PC-3 (cell line): Measurements from ENCODE around the gene HSPA6. TPM values are rescaled to one million over a fixed set of nuclear protein-coding genes. Genes with fewer than 3 reads are reported as not detected.
A peak's percentile ranks its signal among the peaks of the same experiment; 100 is the strongest.

ENCODE experiments used
- ATAC-seq: fragments of 200-7000 bp; cut with Tn5 transposase; 2 replicates; pipeline ENCODE4 v1.9.1; 2020; ENCODE audit warnings: mild to moderate bottlenecking, moderate library complexity
- BruUV-seq: library from RNA; stranded (reverse); fragments of 400-500 nt; replicated peaks from 2 replicates; lab custom pipeline; 2021; lab: Mats Ljungman, UMichigan
- CTCF ChIA-PET: fragments of 300-600 bp; sonication (Branson Sonifier 250); formaldehyde crosslinking; loops from one replicate; lab custom pipeline; 2022; ENCODE audit warnings: antibody characterized with exemption; lab: Charles Lee
- POLR2A ChIA-PET: fragments of 300-600 bp; sonication (Branson Sonifier 250); formaldehyde crosslinking; loops from one replicate; lab custom pipeline; 2022; ENCODE audit warnings: antibody characterized with exemption; ENCODE audit not compliant: unreplicated experiment; lab: Charles Lee
- DNase-seq: peaks from one replicate; pipeline ENCODE4 v3.0.0-alpha.2; 2015
- H2AFZ ChIP-seq: fragments of 300-600 bp; sonication (generic); 2 replicates; pipeline ENCODE4 v1.6.0; 2016; ENCODE audit warnings: antibody characterized with exemption, low read length
- H3F3A ChIP-seq: fragments of 300-600 bp; sonication (generic); one replicate; pipeline ENCODE4 v1.6.0; 2017; ENCODE audit warnings: antibody characterized with exemption, low read length, control low read depth, mild to moderate bottlenecking; ENCODE audit not compliant: unreplicated experiment
- H3K27ac ChIP-seq: fragments of 300-600 bp; sonication (generic); 2 replicates; pipeline ENCODE4 v1.5.1; 2016; ENCODE audit warnings: mild to moderate bottlenecking, low read length
- H3K27me3 ChIP-seq: fragments of 300-600 bp; sonication (generic); 2 replicates; pipeline ENCODE4 v1.6.1; 2016; ENCODE audit warnings: low read length, mixed read lengths
- H3K36me3 ChIP-seq: fragments of 300-600 bp; sonication (generic); 2 replicates; pipeline ENCODE4 v1.6.1; 2016; ENCODE audit warnings: low read depth, mixed run types, low read length, mixed read lengths
- H3K4me1 ChIP-seq: fragments of 300-600 bp; sonication (generic); 2 replicates; pipeline ENCODE4 v1.5.1; 2016; ENCODE audit warnings: low read length; ENCODE audit not compliant: insufficient read depth
- H3K4me2 ChIP-seq: fragments of 300-600 bp; sonication (generic); 2 replicates; pipeline ENCODE4 v1.6.0; 2016; ENCODE audit warnings: low read length
- H3K4me3 ChIP-seq: fragments of 300-600 bp; sonication (generic); 2 replicates; pipeline ENCODE4 v1.5.1; 2016; ENCODE audit warnings: mild to moderate bottlenecking, low read length, mixed read lengths
- H3K79me2 ChIP-seq: fragments of 300-600 bp; sonication (generic); 2 replicates; pipeline ENCODE4 v1.6.1; 2017; ENCODE audit warnings: low read length, mixed read lengths
- H3K9ac ChIP-seq: fragments of 300-600 bp; sonication (generic); 2 replicates; pipeline ENCODE4 v1.6.0; 2016; ENCODE audit warnings: mild to moderate bottlenecking, low read length
- H3K9me2 ChIP-seq: fragments of 300-600 bp; sonication (generic); replicated peaks from 2 replicates; pipeline ENCODE4 v1.6.1; 2016; ENCODE audit warnings: mixed run types, low read length, mixed read lengths
- H3K9me3 ChIP-seq: fragments of 300-600 bp; sonication (generic); 2 replicates; pipeline ENCODE4 v1.6.1; 2016; ENCODE audit warnings: low read length, mixed read lengths
- H4K20me1 ChIP-seq: fragments of 300-600 bp; sonication (generic); 2 replicates; pipeline ENCODE4 v1.6.1; 2016; ENCODE audit warnings: low read length, mixed read lengths
- CTCF ChIP-seq: fragments of 300-600 bp; sonication (generic); conservative IDR thresholded peaks from 2 replicates; pipeline ENCODE4 v1.5.1; 2017; ENCODE audit warnings: antibody characterized with exemption, low read depth, mild to moderate bottlenecking, low read length
- EZH2 ChIP-seq: fragments of 300-600 bp; sonication (generic); IDR thresholded peaks from one replicate; pipeline ENCODE4 v1.6.1; 2017; ENCODE audit warnings: antibody characterized with exemption, mild to moderate bottlenecking, low read length; ENCODE audit not compliant: unreplicated experiment
- EZH2phosphoT487 ChIP-seq: fragments of 300-600 bp; sonication (generic); IDR thresholded peaks from 2 replicates; pipeline ENCODE4 v1.6.1; 2018; ENCODE audit warnings: mild to moderate bottlenecking, antibody characterized with exemption, low read length, borderline replicate concordance
- intact Hi-C: fragments of 100-400 bp; cut with micrococcal nuclease; formaldehyde crosslinking; loops from 2 replicates; pipeline ENCODE4 v1.9.0; 2023
- total RNA-seq: library from RNA; depleted of rRNA; stranded (reverse); fragments of >200 nt; gene quantifications from 2 replicates; pipeline ENCODE4 v1.2.3, GENCODE V29; 2014

HSPA6 gene
- total RNA-seq, 1 experiment from 2014 or later = 4.3 TPM

- Histone ChIP-seq H3K9me2 (no peaks in the 10 kb centered on the region), H3K27me3 (no peaks in the 10 kb centered on the region), H3K4me3 (no peak overlapping the region), H3K79me2 (no peaks in the 10 kb centered on the region), H4K20me1 (no peaks in the 10 kb centered on the region), H3K4me2 (no peak overlapping the region), H3K27ac (no peak overlapping the region), H2AFZ (no peak overlapping the region), H3K9ac (no peak overlapping the region), H3F3A (no peaks in the 10 kb centered on the region), H3K36me3 (no peaks in the 10 kb centered on the region), H3K4me1 (peaks cover 9% of the 10 kb centered on the region), H3K9me3 (no peaks in the 10 kb centered on the region)
- BruUV-seq = no TSS peak
- no peak for TF ChIP-seq EZH2phosphoT487
- TF ChIP-seq EZH2 = no peak
- TF ChIP-seq CTCF = no peak
- ChIA-PET CTCF (no interaction called here), POLR2A (no interaction called here)
- ATAC-seq (no peak), DNase-seq (no peak)
- intact Hi-C loops = no loop called here
These were observed 43.8 kb upstream of the HSPA6 start for GRCh38 chr1:161480381-161481035.

GRCh38 chr1:161481624-161482392 is 42.5 kb upstream of the HSPA6 start:
- peak; percentile 81 for ATAC-seq
- H3K9ac ChIP-seq = no peak overlapping the region
- CTCF ChIA-PET = no interaction called here
- peak overlapping the region; percentile 27 for H3K4me2 ChIP-seq
- no peak overlapping the region for H3K4me3 ChIP-seq
- H3F3A ChIP-seq = no peaks in the 10 kb centered on the region
- H3K27me3 ChIP-seq = no peaks in the 10 kb centered on the region
- peaks cover 9% of the 10 kb centered on the region for H3K4me1 ChIP-seq
- no TSS peak for BruUV-seq
- intact Hi-C loops = no loop called here
- H3K79me2 ChIP-seq = no peaks in the 10 kb centered on the region
- H3K9me3 ChIP-seq = no peaks in the 10 kb centered on the region
- POLR2A ChIA-PET = no interaction called here
- no peaks in the 10 kb centered on the region for H3K9me2 ChIP-seq
- no peak for TF ChIP-seq EZH2phosphoT487
- TF ChIP-seq EZH2 = no peak
- no peak for TF ChIP-seq CTCF
- H3K27ac ChIP-seq = no peak overlapping the region
- no peaks in the 10 kb centered on the region for H4K20me1 ChIP-seq
- H2AFZ ChIP-seq = peak overlapping the region; percentile 36; the same call in 1 of the 2 replicates
- peak; percentile 75 for DNase-seq
- no peaks in the 10 kb centered on the region for H3K36me3 ChIP-seq

GRCh38 chr1:161482610-161483009 is 41.7 kb upstream of the HSPA6 start:
- Histone ChIP-seq H3K79me2 (no peaks in the 10 kb centered on the region), H3K36me3 (no peaks in the 10 kb centered on the region), H3F3A (no peaks in the 10 kb centered on the region), H3K27ac (no peak overlapping the region), H3K4me1 (peaks cover 14% of the 10 kb centered on the region), H2AFZ (no peak overlapping the region), H4K20me1 (no peaks in the 10 kb centered on the region), H3K4me2 (no peak overlapping the region), H3K9me3 (no peaks in the 10 kb centered on the region), H3K9me2 (no peaks in the 10 kb centered on the region), H3K9ac (no peak overlapping the region), H3K4me3 (no peak overlapping the region), H3K27me3 (no peaks in the 10 kb centered on the region)
- TF ChIP-seq EZH2phosphoT487 (no peak), CTCF (no peak), EZH2 (no peak)
- intact Hi-C loops = no loop called here
- no peak for ATAC-seq
- CTCF ChIA-PET = no interaction called here
- DNase-seq = no peak
- POLR2A ChIA-PET = no interaction called here
- BruUV-seq = no TSS peak
